T-helper 1 cell treated with Interleukin-12 subunit alpha and Interleukin-12 subunit beta and Interleukin-4 antibody, amounts not matched to agents 30 μg/mL and 1 μg/mL, for 36 hours (primary cell): ENCODE measurements around the gene PDSS2.
A peak's percentile ranks its signal among the peaks of the same experiment; 100 is the strongest.

Experiments used
- H3K27ac Mint-ChIP-seq: one replicate; pipeline ENCODE4 v1.8.0; 2021; ENCODE audit warnings: mild to moderate bottlenecking, mixed read lengths
- H3K27me3 Mint-ChIP-seq: one replicate; pipeline ENCODE4 v1.8.0; 2021; ENCODE audit warnings: low read depth, mixed read lengths
- H3K36me3 Mint-ChIP-seq: one replicate; pipeline ENCODE4 v1.8.0; 2021; ENCODE audit warnings: low read depth, mixed read lengths
- H3K4me1 Mint-ChIP-seq: one replicate; pipeline ENCODE4 v1.8.0; 2021; ENCODE audit warnings: low read depth, mixed read lengths
- H3K4me3 Mint-ChIP-seq: one replicate; pipeline ENCODE4 v1.8.0; 2021; ENCODE audit warnings: mild to moderate bottlenecking, moderate library complexity, mixed read lengths
- H3K9me3 Mint-ChIP-seq: one replicate; pipeline ENCODE4 v1.8.0; 2021; ENCODE audit warnings: mixed read lengths

Gene PDSS2

GRCh38 chr6:107459283-107460082 is at the start of gene PDSS2:
Gene PDSS2 (minus strand): TSS chr6:107459564. CDS start chr6:107459285, 279 bp downstream.
- Mint-ChIP-seq H3K9me3 (no peaks in the 10 kb centered on the region), H3K36me3 (peaks cover 7% of the 10 kb centered on the region), H3K4me1 (peaks cover 18% of the 10 kb centered on the region), H3K4me3 (peak within 1 kb of the TSS; percentile 86), H3K27ac (peak within 1 kb of the TSS; percentile 74), H3K27me3 (no peaks in the 10 kb centered on the region)

GRCh38 chr6:107506145-107506544 is 46.8 kb upstream of the PDSS2 start:
- Mint-ChIP-seq H3K27me3 (peaks cover 26% of the 10 kb centered on the region), H3K27ac (no peak overlapping the region), H3K9me3 (no peaks in the 10 kb centered on the region), H3K4me1 (no peaks in the 10 kb centered on the region), H3K4me3 (no peak overlapping the region), H3K36me3 (no peaks in the 10 kb centered on the region)

GRCh38 chr6:107504270-107505026 is 45.1 kb upstream of the PDSS2 start:
- H3K27me3 Mint-ChIP-seq = peaks cover 30% of the 10 kb centered on the region
- H3K9me3 Mint-ChIP-seq = no peaks in the 10 kb centered on the region
- H3K4me1 Mint-ChIP-seq = no peaks in the 10 kb centered on the region

GRCh38 chr6:107496892-107497684 is 37.7 kb upstream of the PDSS2 start:
- Mint-ChIP-seq H3K4me3 (no peak overlapping the region), H3K27ac (no peak overlapping the region), H3K36me3 (no peaks in the 10 kb centered on the region), H3K27me3 (peaks cover 36% of the 10 kb centered on the region), H3K4me1 (peaks cover 2% of the 10 kb centered on the region), H3K9me3 (no peaks in the 10 kb centered on the region)

More at GRCh38 chr6:107504270-107505026, 45.1 kb upstream of the PDSS2 start:
- no peak overlapping the region for H3K4me3 Mint-ChIP-seq
- H3K27ac Mint-ChIP-seq = no peak overlapping the region
- H3K36me3 Mint-ChIP-seq = no peaks in the 10 kb centered on the region

- no peaks in the 10 kb centered on the region for H3K36me3 Mint-ChIP-seq
Measured at GRCh38 chr6:107495971-107496370, 36.6 kb upstream of the PDSS2 start.

GRCh38 chr6:107495196-107495643 is 35.9 kb upstream of the PDSS2 start:
- Mint-ChIP-seq H3K27ac (no peak overlapping the region), H3K4me1 (peaks cover 9% of the 10 kb centered on the region)

More at GRCh38 chr6:107495971-107496370, 36.6 kb upstream of the PDSS2 start:
- Mint-ChIP-seq H3K27ac (no peak overlapping the region), H3K27me3 (peaks cover 28% of the 10 kb centered on the region), H3K4me3 (no peak overlapping the region), H3K9me3 (no peaks in the 10 kb centered on the region), H3K4me1 (peaks cover 5% of the 10 kb centered on the region)

GRCh38 chr6:107493158-107494057 is 34.0 kb upstream of the PDSS2 start:
- H3K4me3 Mint-ChIP-seq = no peak overlapping the region
- no peak overlapping the region for H3K27ac Mint-ChIP-seq
- no peaks in the 10 kb centered on the region for H3K36me3 Mint-ChIP-seq
- no peaks in the 10 kb centered on the region for H3K9me3 Mint-ChIP-seq
- peaks cover 34% of the 10 kb centered on the region for H3K27me3 Mint-ChIP-seq
- H3K4me1 Mint-ChIP-seq = peaks cover 13% of the 10 kb centered on the region

More at GRCh38 chr6:107495196-107495643, 35.9 kb upstream of the PDSS2 start:
- no peak overlapping the region for H3K4me3 Mint-ChIP-seq
- no peaks in the 10 kb centered on the region for H3K36me3 Mint-ChIP-seq
- H3K27me3 Mint-ChIP-seq = peaks cover 32% of the 10 kb centered on the region
- H3K9me3 Mint-ChIP-seq = no peaks in the 10 kb centered on the region

- Mint-ChIP-seq H3K9me3 (no peaks in the 10 kb centered on the region), H3K27me3 (peaks cover 39% of the 10 kb centered on the region), H3K27ac (no peak overlapping the region), H3K4me1 (peaks cover 14% of the 10 kb centered on the region), H3K36me3 (no peaks in the 10 kb centered on the region), H3K4me3 (peak overlapping the region; percentile 49)
Measured at GRCh38 chr6:107491760-107492660, 32.6 kb upstream of the PDSS2 start.

- Mint-ChIP-seq H3K9me3 (no peaks in the 10 kb centered on the region), H3K27ac (no peak overlapping the region), H3K36me3 (no peaks in the 10 kb centered on the region), H3K4me3 (peak overlapping the region; percentile 83), H3K27me3 (peaks cover 38% of the 10 kb centered on the region), H3K4me1 (peaks cover 14% of the 10 kb centered on the region)
Measured at GRCh38 chr6:107491138-107491609, 31.8 kb upstream of the PDSS2 start.

- no peaks in the 10 kb centered on the region for H3K9me3 Mint-ChIP-seq
- no peaks in the 10 kb centered on the region for H3K36me3 Mint-ChIP-seq
- H3K27ac Mint-ChIP-seq = no peak overlapping the region
- peaks cover 14% of the 10 kb centered on the region for H3K4me1 Mint-ChIP-seq
- H3K27me3 Mint-ChIP-seq = peaks cover 42% of the 10 kb centered on the region
- H3K4me3 Mint-ChIP-seq = peak overlapping the region; percentile 83
Measured at GRCh38 chr6:107490566-107491137, 31.3 kb upstream of the PDSS2 start.

- H3K4me1 Mint-ChIP-seq = peaks cover 12% of the 10 kb centered on the region
- H3K27me3 Mint-ChIP-seq = peaks cover 48% of the 10 kb centered on the region
- H3K27ac Mint-ChIP-seq = peak within 1 kb of the TSS; percentile 41
Measured at GRCh38 chr6:107489636-107490565, 30.5 kb upstream of the PDSS2 start, which contains the start of gene SOBP. Gene SOBP (plus strand): TSS chr6:107490117. CDS start chr6:107490617, 500 bp downstream.

More at GRCh38 chr6:107489636-107490565, 30.5 kb upstream of the PDSS2 start, which contains the start of gene SOBP:
- Mint-ChIP-seq H3K9me3 (no peaks in the 10 kb centered on the region), H3K4me3 (peak within 1 kb of the TSS; percentile 85), H3K36me3 (no peaks in the 10 kb centered on the region)
